HFF-Myc (cell line): Measurements from ENCODE around the gene METTL24.
"Not testable (repeated sequence)": the region's sequence is repeated elsewhere in the genome, so short reads cannot be mapped to it uniquely, and the experiment has no call there.

Experiments used
- DNase-seq: peaks from one replicate; pipeline ENCODE4 v3.0.0-alpha.2; 2011; ENCODE audit warnings: low read depth; ENCODE audit errors: extremely low read depth
- H3K4me3 ChIP-seq: replicated peaks from 2 replicates; pipeline ENCODE4 v1.5.1; 2011; ENCODE audit warnings: low read depth, mild to moderate bottlenecking, control low read depth, low read length
- TF ChIP-seq, protein P1 (sequence below): IDR thresholded peaks from 2 replicates; pipeline ENCODE4 v1.5.1; 2012; ENCODE audit warnings: mild to moderate bottlenecking, low read depth, low read length, control low read depth; ENCODE audit errors: missing control alignments

The METTL24 gene

DNA sequence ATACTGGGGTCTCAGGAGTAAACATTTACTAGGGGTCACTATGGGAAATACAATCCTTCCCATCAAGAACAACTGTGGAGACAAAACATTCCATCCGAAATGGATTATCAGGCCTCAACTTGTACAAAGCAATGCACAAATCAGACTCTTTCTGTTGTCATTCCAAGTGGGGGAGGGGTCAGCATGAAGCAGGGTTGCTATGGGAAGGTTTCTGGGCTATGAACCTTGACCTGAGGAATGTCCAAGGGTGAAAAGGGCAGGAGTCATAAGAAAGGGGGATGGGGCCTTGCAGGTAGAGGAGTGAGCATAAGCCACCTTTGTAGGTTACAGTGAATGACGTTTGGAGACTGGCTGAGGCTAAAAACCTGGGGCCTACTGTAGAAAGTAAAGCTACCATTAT lies 3.1 kb downstream of the METTL24 start:
- no peak overlapping the region for H3K4me3 ChIP-seq
- TF ChIP-seq, protein P1, sequence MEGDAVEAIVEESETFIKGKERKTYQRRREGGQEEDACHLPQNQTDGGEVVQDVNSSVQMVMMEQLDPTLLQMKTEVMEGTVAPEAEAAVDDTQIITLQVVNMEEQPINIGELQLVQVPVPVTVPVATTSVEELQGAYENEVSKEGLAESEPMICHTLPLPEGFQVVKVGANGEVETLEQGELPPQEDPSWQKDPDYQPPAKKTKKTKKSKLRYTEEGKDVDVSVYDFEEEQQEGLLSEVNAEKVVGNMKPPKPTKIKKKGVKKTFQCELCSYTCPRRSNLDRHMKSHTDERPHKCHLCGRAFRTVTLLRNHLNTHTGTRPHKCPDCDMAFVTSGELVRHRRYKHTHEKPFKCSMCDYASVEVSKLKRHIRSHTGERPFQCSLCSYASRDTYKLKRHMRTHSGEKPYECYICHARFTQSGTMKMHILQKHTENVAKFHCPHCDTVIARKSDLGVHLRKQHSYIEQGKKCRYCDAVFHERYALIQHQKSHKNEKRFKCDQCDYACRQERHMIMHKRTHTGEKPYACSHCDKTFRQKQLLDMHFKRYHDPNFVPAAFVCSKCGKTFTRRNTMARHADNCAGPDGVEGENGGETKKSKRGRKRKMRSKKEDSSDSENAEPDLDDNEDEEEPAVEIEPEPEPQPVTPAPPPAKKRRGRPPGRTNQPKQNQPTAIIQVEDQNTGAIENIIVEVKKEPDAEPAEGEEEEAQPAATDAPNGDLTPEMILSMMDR = no peak
- no peak for DNase-seq

DNA sequence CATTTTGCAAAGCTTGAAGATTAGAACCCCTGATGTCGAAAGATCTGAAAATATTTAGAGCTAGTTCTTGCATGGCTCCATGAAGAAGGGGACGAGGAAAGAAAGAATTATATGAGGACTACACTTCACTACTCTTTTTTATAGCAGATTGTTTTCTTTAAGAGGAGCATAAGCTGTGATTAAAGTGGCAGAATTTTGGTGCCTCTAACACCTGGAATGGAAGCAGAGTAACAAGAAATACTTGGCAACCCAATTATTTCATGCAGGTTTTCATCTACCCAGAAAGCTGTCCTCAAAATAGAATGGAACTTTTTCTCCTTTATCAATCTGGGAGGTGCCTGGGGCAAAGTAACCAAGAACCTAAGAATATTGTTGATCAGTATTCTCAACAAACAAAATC lies 4.0 kb downstream of the METTL24 start:
- no peak overlapping the region for H3K4me3 ChIP-seq
- TF ChIP-seq, protein P1 = no peak
- no peak for DNase-seq

DNA sequence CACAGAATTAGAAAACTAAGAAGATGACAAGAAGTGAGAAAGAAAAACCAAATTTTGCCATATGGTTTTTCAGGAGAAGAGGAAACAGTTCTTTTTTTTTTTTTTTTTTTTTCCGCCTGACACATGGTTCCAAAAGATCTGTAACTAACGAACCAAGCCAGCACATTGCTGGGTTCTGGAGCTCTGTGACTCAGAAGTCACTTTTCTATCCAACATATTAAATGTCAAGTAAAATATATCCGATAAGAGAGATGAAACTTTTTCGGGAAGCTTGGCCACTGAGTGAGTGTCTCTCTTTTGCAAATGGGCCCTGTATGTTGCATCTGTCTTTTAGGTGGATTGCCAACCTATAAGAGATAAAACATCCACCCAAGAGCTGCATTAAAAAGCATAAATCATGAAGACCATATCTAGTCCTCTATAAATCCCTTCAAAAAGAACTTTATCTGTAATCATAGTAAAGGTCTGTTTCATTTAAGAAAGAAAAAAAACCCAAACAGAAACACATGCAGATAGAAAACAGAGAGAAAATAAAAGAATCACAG lies 4.6 kb downstream of the METTL24 start:
- no peak overlapping the region for H3K4me3 ChIP-seq
- TF ChIP-seq, protein P1 = no peak
- DNase-seq = no peak

DNA sequence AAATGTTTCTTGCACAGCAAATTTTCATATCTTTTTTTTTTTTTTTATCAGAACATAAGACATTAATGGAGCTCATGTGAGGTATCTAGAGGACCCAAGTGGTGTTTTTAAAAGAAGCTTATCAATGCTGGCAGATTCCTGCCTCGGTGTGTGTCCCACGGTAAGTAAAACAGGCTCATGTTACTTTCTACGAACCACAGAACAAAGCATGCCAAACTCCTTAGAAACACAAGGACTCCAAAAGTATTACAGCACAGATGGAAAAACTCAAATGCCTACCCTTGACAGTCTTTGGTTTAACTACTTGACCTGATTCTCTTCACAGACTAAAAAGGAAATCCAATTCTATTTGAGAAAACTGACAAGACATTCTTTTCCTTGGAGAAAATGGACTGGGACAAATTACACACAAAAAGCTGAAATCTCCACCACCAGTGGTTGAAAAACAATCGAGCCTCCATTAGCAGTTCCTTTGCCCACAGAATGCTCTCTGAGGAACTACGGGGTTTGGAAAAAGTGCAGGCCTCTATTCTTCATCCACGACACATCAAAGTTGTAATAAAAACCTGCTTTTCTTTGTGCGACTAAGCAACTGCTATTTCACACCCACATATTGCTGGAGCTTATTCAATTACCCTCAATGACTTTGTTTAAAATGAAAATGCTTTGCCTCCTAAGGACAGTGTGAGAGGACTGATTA lies 5.4 kb downstream of the METTL24 start:
- TF ChIP-seq, protein P1 = no peak
- no peak for DNase-seq
- no peak overlapping the region for H3K4me3 ChIP-seq

DNA sequence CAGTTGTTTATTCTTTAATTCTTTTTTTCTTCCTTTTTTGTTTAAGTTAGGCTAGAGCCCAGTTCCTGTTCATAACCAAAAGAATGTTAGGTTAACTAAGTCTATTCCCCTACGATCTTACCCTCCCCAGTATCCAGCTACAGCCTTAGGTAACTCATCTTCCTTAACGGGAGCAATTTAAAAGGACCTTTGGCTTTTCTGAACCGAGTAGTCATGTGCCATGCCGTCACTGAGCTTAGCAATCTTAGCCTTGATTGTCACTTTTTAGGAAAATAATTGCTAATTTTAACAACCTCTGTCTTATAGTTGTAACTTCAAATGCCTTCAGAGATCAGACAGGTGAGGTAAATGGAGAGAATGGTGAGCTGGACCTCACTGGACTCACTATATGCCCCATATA lies 6.2 kb downstream of the METTL24 start:
- no peak for DNase-seq
- TF ChIP-seq, protein P1 = no peak
- no peak overlapping the region for H3K4me3 ChIP-seq

DNA sequence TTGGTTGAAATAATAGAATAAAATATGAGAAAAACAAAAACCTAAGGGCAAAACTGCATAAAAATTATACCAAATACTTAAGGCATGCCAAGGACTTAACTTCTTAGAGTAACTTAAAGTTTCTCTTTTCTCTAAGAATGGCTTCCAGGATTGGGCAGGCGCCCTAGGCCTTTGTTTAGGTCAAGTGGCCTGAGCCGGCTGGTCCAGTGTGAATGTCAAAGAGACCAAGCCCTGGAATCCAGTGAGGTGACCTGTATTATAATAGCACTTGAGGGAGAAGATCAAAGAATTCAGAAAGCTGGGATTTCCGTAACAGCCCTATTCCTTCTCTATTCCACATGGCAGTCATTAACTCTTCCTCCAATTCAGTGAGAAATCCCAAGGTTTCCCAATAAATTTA lies 6.6 kb downstream of the METTL24 start:
- TF ChIP-seq, protein P1 = no peak
- no peak for DNase-seq
- no peak overlapping the region for H3K4me3 ChIP-seq

DNA sequence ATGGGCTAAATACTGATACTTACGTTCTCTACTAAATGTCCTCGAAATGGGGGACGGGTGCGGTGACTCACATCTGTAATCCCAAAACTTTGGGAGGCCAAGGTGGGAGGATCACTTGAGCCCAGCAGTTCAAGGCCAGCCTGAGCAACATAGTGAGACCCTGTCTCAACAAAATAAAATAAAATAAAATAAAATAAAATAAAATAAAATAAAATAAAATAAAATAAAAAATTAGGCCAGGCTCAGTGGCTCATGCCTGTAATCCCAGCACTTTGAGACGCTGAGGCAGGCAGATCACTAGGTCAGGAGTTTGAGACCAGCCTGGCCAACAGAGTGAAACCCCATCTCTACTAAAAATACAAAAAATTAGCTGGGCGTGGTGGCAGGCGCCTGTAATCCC lies 7.6 kb downstream of the METTL24 start:
- not testable (repeated sequence) for DNase-seq, H3K4me3 ChIP-seq
